Uterus (tissue), 2 donors: ENCODE measurements around the gene CPA4.

Experiments used
- POLR2A ChIP-seq, 2 donors: fragments of 450-650 bp; IDR thresholded peaks; one replicate each; pipeline ENCODE4 v1.6.1; 2016; ENCODE audit warnings: antibody characterized with exemption in 2 of 2, mild to moderate bottlenecking in 1 of 2, moderate library complexity in 1 of 2
- TF ChIP-seq, protein P1 (sequence below), 4 experiments: fragments of 200-600 bp in 2 of 4; fragments of 450-650 bp in 2 of 4; sonication (generic) in 2 of 4; IDR thresholded peaks; one replicate each; pipeline ENCODE4 v1.5.1; 2016 to 2019; ENCODE audit warnings: antibody characterized with exemption in 4 of 4, mild to moderate bottlenecking in 2 of 4, moderate library complexity in 1 of 4

DNA sequence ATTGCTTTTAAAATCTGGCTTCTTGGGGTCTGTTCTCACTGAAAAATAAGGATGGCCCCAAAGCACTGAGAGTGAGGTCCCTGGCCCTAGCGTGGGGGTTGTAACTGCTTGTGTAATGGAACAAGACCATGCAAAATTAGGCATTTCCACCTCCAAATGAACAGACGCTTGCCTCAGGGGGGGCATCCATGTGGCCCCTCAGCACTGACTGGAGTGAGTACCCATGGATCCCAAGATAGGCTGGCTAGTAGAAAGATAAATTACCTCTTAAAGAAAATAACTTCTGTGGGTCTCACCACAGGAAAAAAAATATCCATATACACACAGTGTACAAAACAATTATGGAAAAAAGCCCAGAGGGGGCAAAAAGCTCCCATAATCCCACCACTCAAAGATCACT is 72.1 kb downstream of the CPA4 start:
- TF ChIP-seq POLR2A (IDR thresholded peaks at IDR 0.05), result no peak
- TF ChIP-seq, protein P1, sequence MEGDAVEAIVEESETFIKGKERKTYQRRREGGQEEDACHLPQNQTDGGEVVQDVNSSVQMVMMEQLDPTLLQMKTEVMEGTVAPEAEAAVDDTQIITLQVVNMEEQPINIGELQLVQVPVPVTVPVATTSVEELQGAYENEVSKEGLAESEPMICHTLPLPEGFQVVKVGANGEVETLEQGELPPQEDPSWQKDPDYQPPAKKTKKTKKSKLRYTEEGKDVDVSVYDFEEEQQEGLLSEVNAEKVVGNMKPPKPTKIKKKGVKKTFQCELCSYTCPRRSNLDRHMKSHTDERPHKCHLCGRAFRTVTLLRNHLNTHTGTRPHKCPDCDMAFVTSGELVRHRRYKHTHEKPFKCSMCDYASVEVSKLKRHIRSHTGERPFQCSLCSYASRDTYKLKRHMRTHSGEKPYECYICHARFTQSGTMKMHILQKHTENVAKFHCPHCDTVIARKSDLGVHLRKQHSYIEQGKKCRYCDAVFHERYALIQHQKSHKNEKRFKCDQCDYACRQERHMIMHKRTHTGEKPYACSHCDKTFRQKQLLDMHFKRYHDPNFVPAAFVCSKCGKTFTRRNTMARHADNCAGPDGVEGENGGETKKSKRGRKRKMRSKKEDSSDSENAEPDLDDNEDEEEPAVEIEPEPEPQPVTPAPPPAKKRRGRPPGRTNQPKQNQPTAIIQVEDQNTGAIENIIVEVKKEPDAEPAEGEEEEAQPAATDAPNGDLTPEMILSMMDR (IDR thresholded peaks at IDR 0.05), result no peak
